ENCODE measurements around the gene RAP1A.

RAP1A gene

GRCh38 chr1:111611986-111612385 lies 7.6 kb upstream of the RAP1A start:
- H3K4me3 ChIP-seq (ENCODE audit: severe bottlenecking): no peak overlapping the region
- TF ChIP-seq, protein P1, sequence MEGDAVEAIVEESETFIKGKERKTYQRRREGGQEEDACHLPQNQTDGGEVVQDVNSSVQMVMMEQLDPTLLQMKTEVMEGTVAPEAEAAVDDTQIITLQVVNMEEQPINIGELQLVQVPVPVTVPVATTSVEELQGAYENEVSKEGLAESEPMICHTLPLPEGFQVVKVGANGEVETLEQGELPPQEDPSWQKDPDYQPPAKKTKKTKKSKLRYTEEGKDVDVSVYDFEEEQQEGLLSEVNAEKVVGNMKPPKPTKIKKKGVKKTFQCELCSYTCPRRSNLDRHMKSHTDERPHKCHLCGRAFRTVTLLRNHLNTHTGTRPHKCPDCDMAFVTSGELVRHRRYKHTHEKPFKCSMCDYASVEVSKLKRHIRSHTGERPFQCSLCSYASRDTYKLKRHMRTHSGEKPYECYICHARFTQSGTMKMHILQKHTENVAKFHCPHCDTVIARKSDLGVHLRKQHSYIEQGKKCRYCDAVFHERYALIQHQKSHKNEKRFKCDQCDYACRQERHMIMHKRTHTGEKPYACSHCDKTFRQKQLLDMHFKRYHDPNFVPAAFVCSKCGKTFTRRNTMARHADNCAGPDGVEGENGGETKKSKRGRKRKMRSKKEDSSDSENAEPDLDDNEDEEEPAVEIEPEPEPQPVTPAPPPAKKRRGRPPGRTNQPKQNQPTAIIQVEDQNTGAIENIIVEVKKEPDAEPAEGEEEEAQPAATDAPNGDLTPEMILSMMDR (IDR thresholded peaks at IDR 0.05; ENCODE audit: poor library complexity, severe bottlenecking): no peak
- no peaks in the 10 kb centered on the region for H3K27me3 ChIP-seq (ENCODE audit: insufficient read depth, poor library complexity, severe bottlenecking)
- ATAC-seq (ENCODE audit: low read depth) (no peak), DNase-seq (ENCODE audit: low spot score) (no peak)
- no peaks in the 10 kb centered on the region for H3K9me3 ChIP-seq (ENCODE audit: severe bottlenecking)
- no peaks in the 10 kb centered on the region for H3K4me1 ChIP-seq (ENCODE audit: insufficient read depth, poor library complexity, severe bottlenecking)
- H3K36me3 ChIP-seq (ENCODE audit: low read depth): no peaks in the 10 kb centered on the region
- H3K27ac ChIP-seq (ENCODE audit: poor library complexity, severe bottlenecking): no peak overlapping the region

- TF ChIP-seq, protein P1 (IDR thresholded peaks at IDR 0.05; ENCODE audit: poor library complexity, severe bottlenecking): no peak
- no peak for ATAC-seq (ENCODE audit: low read depth)
- no peak for DNase-seq (ENCODE audit: low spot score)
- Histone ChIP-seq H3K4me3 (ENCODE audit: severe bottlenecking) (no peak overlapping the region), H3K36me3 (ENCODE audit: low read depth) (no peaks in the 10 kb centered on the region), H3K9me3 (ENCODE audit: severe bottlenecking) (no peaks in the 10 kb centered on the region), H3K4me1 (ENCODE audit: insufficient read depth, poor library complexity, severe bottlenecking) (peaks cover 2% of the 10 kb centered on the region), H3K27me3 (ENCODE audit: insufficient read depth, poor library complexity, severe bottlenecking) (no peaks in the 10 kb centered on the region), H3K27ac (ENCODE audit: poor library complexity, severe bottlenecking) (no peak overlapping the region)
These were observed 3.5 kb upstream of the RAP1A start for GRCh38 chr1:111615870-111616715.

- H3K4me1 ChIP-seq (ENCODE audit: insufficient read depth, poor library complexity, severe bottlenecking): peaks cover 7% of the 10 kb centered on the region
- ATAC-seq (ENCODE audit: low read depth): no peak
- H3K4me3 ChIP-seq (ENCODE audit: severe bottlenecking): no peak overlapping the region
- no peaks in the 10 kb centered on the region for H3K36me3 ChIP-seq (ENCODE audit: low read depth)
- no peak overlapping the region for H3K27ac ChIP-seq (ENCODE audit: poor library complexity, severe bottlenecking)
- TF ChIP-seq, protein P1 (IDR thresholded peaks at IDR 0.05; ENCODE audit: poor library complexity, severe bottlenecking): no peak
- no peaks in the 10 kb centered on the region for H3K27me3 ChIP-seq (ENCODE audit: insufficient read depth, poor library complexity, severe bottlenecking)
- DNase-seq (ENCODE audit: low spot score): no peak
- no peaks in the 10 kb centered on the region for H3K9me3 ChIP-seq (ENCODE audit: severe bottlenecking)
These were observed 1.5 kb upstream of the RAP1A start for GRCh38 chr1:111618081-111618480.

GRCh38 chr1:111618961-111619634 lies 491 bp upstream of the RAP1A start:
- Histone ChIP-seq H3K9me3 (ENCODE audit: severe bottlenecking) (no peaks in the 10 kb centered on the region), H3K4me3 (ENCODE audit: severe bottlenecking) (peak overlapping the region; percentile 82), H3K27me3 (ENCODE audit: insufficient read depth, poor library complexity, severe bottlenecking) (no peaks in the 10 kb centered on the region), H3K27ac (ENCODE audit: poor library complexity, severe bottlenecking) (no peak overlapping the region), H3K4me1 (ENCODE audit: insufficient read depth, poor library complexity, severe bottlenecking) (peaks cover 7% of the 10 kb centered on the region), H3K36me3 (ENCODE audit: low read depth) (0 out of 2 replicates have a peak, but pooled peaks cover 1% of the 10 kb centered on the region)
- TF ChIP-seq, protein P1 (IDR thresholded peaks at IDR 0.05; ENCODE audit: poor library complexity, severe bottlenecking): no peak
- ATAC-seq (ENCODE audit: low read depth): no peak
- DNase-seq (ENCODE audit: low spot score): no peak

Measured in RWPE2 (cell line).